B cell (primary cell): ENCODE measurements around the gene AP1G1.

ENCODE experiments used
- CTCF ChIP-seq: fragments of 200-600 bp; IDR thresholded peaks from one replicate; pipeline ENCODE4 v1.8.0; 2022; ENCODE audit warnings: antibody characterized with exemption, mild to moderate bottlenecking
- EZH2 ChIP-seq: IDR thresholded peaks from 2 replicates; pipeline ENCODE4 v1.6.1; 2012; ENCODE audit warnings: borderline replicate concordance, low read depth, mild to moderate bottlenecking, moderate library complexity, low read length; ENCODE audit not compliant: insufficient read depth, poor library complexity, severe bottlenecking

GRCh38 chr16:71708696-71709095 is 99.9 kb downstream of the AP1G1 start:
- TF ChIP-seq CTCF, result no peak
- TF ChIP-seq EZH2, result no peak
